ENCODE data around the gene MGST3. TPM values are rescaled to one million over a fixed set of nuclear protein-coding genes. Genes with fewer than 3 reads are reported as not detected.

Gene MGST3
- total RNA-seq, 1 donor = 178 TPM

GRCh38 chr1:165612062-165612461, 19.0 kb upstream of the MGST3 start:
- H3K4me3 ChIP-seq (ENCODE audit: low read depth, low read length) = no peak overlapping the region
- no peak for TF ChIP-seq CTCF (IDR thresholded peaks at IDR 0.05; ENCODE audit: insufficient read depth, low read length)
- no peak for DNase-seq (ENCODE audit: low read depth)

DNA sequence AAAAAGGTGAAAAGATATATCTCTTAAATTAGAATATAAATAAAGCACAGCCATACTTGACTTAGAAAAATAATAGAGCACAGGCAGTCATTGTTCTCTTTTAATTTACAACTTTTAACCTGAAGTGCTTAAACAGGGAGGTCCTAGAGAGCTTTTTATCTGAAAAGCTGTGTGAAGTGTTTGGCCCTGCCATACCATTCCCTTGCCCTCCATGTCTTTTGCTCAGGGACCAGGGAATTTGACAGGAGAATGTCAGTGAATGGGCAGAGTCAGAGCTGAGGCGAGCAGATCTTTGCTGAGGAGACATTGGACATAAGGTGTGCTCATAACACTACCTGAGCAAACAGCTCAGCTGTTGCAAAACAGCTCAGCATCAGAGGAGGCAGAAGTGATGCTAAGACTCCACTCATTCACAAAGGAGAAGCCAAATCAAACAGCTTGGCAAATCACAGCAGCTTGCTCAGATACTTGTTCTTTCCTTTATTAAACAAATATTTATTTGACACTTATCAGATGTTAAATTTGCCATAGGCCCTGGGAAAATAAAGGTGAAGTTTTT, 14.9 kb upstream of the MGST3 start:
- no peak overlapping the region for H3K4me3 ChIP-seq (ENCODE audit: low read depth, low read length)
- no peak for TF ChIP-seq CTCF (IDR thresholded peaks at IDR 0.05; ENCODE audit: insufficient read depth, low read length)
- no peak for DNase-seq (ENCODE audit: low read depth)

- no peak for TF ChIP-seq CTCF (IDR thresholded peaks at IDR 0.05; ENCODE audit: insufficient read depth, low read length)
- DNase-seq (ENCODE audit: low read depth) = no peak
- no peak overlapping the region for H3K4me3 ChIP-seq (ENCODE audit: low read depth, low read length)
These were observed 14.0 kb upstream of the MGST3 start for GRCh38 chr1:165616987-165617546.

DNA sequence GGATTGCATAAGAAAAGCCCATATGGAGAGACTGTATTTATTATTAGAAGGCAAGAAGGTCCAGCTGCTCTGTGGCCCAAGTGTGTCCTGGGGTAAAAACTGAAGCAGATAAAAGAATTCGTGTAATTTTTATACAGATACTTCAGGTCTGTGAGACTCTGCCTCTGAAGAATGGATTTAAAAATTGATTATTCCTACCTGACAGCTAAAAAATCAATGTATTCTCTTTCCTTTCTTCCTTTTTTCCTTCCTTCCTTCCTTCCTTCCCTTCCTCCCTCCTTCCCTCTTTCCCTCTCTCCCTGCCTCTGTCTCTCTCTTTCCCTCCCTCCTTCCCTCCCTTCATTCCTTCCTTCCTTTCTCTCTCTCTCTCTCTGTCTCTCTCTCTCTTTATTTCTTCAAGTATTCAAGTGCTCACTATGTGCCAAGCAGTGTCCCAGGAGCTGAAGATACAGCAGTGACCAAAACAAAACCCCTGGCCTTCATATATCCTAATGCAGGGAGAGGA, 11.3 kb upstream of the MGST3 start:
- DNase-seq (ENCODE audit: low read depth) = no peak
- TF ChIP-seq CTCF (IDR thresholded peaks at IDR 0.05; ENCODE audit: insufficient read depth, low read length) = no peak
- H3K4me3 ChIP-seq (ENCODE audit: low read depth, low read length) = no peak overlapping the region

DNA sequence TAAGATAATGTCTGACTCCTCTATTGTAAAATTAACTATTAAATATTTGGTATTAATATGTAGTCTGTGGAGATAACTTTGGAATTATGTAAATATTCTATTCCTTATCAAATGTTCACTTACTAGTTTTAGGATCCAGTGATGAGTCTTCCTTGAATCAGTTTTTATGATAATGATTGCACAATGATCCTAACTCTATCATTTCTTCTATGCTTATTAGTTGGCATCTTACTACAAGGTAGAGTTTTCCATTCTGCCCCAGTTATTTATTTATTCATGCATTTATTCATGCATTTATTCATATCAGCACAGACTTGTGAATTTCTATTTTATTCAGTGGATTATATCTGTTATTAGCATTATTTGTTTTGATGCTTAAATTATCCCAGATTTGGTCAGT, 7.4 kb upstream of the MGST3 start:
- no peak for TF ChIP-seq CTCF (IDR thresholded peaks at IDR 0.05; ENCODE audit: insufficient read depth, low read length)
- DNase-seq (ENCODE audit: low read depth) = no peak
- H3K4me3 ChIP-seq (ENCODE audit: low read depth, low read length) = no peak overlapping the region

DNA sequence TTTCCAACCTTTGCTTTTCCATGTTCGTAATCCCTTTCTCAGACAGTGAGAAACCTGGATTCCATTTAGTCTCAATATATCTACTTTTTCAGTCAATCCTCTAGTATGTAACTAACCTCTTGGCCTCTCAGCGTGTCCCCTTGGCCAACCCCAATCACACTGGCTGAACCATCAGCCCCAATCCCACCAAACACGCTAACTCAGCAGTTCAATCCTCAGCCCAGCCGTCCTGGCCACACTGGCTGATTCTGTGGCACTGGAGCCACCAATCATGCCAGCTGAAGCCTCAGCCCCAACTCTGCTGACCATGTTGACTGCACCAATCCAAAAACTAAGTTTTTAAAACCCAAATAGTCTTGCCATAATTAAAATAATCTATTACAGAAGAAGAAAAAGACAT, 6.6 kb upstream of the MGST3 start:
- DNase-seq (ENCODE audit: low read depth) = no peak
- H3K4me3 ChIP-seq (ENCODE audit: low read depth, low read length) = no peak overlapping the region
- TF ChIP-seq CTCF (IDR thresholded peaks at IDR 0.05; ENCODE audit: insufficient read depth, low read length) = no peak

Data from fibroblast of the aortic adventitia (primary cell).